Right forelimb (tissue), 1 donor: ENCODE measurements around the gene DPP4.
"Not testable (repeated sequence)": the region's sequence is repeated elsewhere in the genome, so short reads cannot be mapped to it uniquely, and the experiment has no call there.

Experiments used
- DNase-seq: peaks from one replicate; pipeline ENCODE4 v3.0.0-alpha.2; 2018

Gene DPP4

GRCh38 chr2:162056796-162057399, 17.1 kb downstream of the DPP4 start:
- no peak for DNase-seq

DNA sequence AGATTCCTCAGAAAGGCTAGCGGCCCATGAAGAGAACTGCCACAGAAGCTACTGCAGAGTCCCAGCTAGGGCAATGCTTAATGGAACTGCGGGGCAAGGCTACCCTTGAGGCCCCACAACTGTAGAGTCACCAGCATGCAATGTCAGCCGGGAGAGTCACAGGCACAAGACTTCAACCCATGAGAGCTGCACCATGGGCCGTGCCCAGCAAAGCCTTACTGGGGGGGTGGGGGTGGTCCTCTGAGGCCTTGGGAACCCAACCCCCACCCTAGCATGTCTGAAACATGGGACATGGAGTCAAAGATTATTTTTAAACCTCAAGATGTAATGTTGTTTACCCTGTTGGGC, 20.2 kb downstream of the DPP4 start:
- DNase-seq = no peak

DNA sequence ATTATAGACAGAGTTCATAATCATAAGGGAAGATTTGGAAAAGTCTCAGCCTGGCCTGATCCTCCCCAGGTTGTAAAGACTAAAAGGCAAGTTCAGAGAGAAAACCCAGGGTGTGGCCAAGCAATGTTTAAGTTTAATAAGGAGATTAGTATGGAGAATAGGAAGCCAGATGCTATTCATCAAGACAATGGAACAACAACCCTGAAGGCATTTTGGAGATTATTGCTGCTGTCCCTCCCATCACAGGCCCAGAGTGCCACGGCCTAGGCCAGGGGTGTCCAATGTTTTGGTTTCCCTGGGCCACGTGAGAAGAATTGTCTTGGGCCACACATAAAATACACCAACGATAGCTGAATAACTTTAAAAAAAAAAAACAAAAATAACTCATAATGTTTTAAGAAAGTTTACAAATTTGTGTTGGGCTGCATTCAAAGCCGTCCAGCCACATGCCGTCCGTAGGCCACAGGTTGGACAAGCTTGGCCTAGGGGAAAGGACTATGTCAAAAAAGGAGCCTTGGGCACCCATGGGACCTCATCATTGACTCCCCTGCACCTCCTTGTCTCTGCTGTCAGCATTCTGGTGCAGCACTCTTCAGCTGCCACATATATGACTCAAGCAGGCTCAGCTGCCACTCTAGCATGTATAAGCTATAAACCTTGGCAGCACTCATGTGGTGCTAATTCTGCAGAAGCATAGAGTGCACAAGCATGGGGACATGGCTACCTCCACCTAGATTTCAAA, 20.8 kb downstream of the DPP4 start:
- no peak for DNase-seq

DNA sequence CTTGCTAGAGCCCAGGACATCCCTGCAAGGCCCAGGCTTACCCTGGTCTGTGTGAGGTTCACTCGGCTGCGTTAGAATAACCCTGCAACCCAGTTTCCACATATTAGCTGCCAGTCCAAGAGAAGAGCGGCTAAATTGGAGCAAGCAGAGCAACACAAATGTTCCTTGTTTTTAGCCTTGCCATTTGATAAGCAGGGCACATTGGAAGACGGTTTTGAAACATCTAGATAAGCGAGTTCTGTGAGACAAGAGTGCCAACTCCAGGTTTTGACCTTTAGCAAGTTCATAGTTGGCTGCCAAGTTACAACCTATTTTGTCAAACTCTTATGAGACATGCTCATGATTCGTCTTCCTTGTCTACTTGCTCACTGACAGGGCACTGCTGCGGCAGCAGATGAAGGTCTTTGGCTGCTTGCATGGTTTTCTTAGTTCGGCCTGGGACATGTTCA, 23.5 kb downstream of the DPP4 start:
- DNase-seq = no peak

GRCh38 chr2:162049089-162049488, 24.9 kb downstream of the DPP4 start:
- not testable (repeated sequence) for DNase-seq

DNA sequence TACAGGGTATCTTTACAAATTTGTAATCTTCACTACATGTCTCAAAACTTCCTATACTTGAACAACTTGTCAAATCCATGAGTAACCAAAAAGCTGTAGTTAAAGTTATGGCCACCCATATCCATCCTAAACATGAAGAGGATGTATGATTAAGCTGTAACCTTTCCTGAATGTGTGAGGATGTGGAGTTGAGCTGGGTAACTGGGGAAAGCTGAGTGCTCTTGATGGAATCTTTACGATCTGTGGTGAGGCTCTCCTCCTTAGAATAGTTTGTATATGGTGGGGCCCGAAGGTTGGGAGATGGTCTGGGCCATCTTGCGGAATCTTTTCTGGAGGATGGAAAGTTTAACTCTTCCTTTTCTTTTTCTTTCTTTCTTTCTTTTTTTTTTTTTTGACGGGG, 29.4 kb downstream of the DPP4 start:
- DNase-seq = no peak

DNA sequence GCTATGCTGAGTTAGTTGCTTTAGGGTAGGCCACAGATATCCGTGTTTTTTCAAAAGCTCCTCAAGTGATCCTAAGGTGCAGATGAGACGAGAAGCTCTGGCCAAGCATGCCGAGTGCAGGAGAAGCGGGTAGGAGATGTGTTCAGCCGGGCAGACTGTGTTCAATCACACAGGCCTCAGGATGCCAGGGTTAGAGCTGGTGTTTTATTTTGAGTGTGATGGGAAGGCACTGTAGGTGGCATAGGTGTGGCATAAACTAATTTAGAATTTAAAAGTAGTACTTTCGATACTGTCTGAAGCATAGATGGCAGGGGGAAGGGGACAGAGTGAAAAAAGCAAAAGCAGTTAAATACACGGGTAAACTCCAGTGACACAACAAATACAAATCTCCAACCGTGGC, 30.9 kb downstream of the DPP4 start:
- no peak for DNase-seq

DNA sequence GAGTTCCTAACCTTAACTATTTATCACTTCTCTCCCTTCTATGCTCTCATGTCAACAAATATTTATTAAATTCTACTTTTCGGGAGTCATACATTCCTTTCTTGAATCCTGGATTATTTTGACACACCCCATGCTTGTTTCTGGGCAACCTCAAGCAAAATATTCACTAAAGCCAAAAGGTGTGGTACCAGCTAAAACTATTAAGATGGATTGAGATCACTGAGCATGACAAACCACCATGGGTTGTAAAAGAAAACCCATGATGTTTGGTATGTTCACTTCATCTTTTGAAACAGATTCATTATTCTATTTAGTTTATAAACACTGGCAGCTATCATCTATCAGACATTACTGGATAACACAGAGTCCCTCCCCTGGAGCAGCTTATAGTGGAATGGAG, 32.5 kb downstream of the DPP4 start:
- no peak for DNase-seq

DNA sequence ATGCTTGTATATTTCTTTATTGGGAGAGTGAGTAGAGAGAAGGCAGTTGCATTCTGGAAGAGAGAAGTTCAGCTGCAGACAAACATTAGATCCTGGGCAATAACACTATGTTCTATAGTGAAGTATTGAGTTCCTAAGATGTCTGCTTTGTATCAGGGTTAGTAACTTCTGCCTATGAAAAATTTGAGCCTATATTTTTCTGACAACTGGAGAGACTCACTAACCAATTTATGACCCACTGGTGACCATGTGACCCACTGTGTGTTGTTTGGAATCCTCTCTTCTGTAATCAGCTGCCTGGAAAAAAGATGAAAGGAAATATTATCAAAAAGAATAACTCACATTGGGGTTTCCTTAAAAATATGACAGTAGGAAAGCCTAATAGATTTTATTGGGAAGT, 35.3 kb downstream of the DPP4 start:
- no peak for DNase-seq

- DNase-seq = no peak
Measured at GRCh38 chr2:162037886-162038285, 36.1 kb downstream of the DPP4 start.

GRCh38 chr2:162037028-162037795, 36.8 kb downstream of the DPP4 start:
- no peak for DNase-seq

DNA sequence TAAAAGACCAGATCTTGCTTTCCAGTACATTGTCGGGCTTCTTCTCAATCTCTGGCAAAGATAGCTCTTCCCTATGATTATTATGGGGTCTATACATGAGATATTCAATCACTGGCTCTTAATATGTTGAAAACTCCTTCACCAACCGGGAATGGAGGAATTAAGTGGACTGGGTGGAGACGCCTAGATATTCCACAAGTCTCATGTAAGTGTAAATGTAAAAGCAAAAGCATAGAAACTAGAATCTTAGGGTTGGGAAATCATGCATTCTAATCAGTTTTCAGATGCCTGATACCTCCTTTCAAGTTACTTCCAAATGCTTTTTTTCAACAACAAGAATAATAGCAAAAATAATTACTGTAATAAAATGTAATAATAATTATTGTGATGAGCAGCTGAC, 38.0 kb downstream of the DPP4 start:
- no peak for DNase-seq

- DNase-seq = no peak
Measured at GRCh38 chr2:162030363-162031190, 43.4 kb downstream of the DPP4 start.

DNA sequence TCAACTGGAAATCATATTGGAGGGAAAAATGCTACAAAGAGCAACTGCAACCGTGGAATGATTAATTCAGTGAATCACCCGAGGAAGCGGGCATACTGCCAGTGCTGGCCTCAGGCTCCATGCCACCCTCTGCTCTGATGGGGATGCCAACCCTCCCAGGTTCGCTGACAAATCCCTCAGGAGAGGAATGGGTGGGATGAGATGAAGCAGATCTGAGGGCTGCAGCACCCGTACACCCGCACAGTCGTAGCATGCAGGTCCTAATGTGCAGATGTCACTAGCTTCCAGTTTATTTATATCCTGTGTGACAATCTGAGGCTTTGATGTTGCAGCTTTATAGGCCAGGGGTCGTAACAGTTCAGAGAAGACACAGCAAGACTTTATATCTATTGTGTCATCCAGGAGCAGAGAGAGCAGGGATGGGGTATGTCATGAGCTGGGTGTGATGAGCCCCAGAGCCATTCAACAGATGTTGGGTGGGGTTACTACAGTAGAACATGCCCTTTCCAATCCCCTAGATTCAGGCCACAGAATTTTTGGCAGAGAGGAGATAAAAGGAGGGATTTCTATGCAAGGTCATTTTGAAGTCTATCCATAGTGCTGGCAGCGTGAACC, 44.6 kb downstream of the DPP4 start:
- DNase-seq = no peak

GRCh38 chr2:162028511-162028910, 45.5 kb downstream of the DPP4 start:
- DNase-seq = no peak

DNA sequence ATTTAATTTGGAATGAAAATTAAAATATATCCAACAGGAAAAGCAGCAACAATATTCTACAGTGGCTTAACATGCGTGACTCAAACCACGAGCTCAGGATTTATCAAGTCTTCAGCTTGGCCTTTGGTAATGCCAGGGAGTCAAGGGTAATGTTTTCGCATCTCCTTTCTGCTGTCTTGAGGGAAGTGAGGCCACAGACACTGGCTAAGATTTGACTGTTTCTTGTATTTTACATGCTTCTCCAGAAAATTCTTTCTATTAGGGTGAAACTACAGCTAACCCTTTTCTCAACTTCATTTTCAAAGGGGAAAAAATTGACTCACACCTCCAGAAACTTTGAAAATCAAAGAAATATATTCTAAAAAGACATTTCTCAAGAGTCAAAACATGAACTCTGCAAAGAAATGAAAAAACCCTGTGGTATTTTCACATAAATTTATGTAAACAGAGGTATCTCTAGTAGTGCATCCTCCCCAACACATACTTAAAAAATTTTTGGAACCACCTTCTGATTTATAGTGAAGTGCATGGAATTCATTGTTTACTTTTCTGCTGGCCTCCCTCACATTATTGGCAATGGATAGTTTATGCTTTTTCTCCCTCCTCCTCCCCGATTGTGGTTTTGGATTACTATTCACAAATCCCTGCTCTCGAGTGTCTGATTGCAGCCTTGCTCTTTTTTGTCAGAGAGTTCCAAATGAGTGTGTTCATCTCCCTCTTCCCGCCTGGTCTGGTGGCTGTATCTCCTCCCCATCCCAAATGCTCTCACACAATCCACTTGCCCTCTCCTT, 48.7 kb downstream of the DPP4 start:
- no peak for DNase-seq

DNA sequence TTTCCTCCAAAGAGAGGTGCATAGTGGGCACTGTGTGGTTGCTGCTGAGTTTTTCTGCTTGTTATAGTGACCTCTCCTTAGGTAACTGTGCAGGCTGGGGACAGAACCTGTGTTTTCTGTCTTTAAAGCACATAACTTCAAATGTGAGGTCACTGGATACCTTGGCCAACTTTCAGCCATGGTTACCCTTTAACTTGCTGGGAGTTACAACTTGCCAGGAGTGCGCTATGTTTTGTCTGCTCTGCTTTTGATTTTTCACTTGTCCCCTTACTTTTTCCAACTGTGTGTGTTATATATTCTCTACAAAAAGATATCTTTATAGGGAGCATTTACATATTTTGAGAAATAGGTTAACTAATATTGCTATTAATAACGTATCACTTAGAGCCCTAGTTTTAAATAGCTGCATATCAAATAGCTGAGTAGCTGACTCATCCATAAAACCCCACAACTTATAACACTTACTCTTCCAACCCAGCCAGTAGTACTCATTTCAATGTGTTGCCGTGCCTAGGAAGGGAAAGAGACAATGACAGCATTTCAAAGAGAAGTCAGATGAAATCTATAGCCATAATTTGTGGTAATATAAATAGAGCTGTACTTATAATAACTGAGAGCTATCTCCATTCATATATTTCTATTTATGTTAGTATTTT, 51.6 kb downstream of the DPP4 start:
- DNase-seq = no peak

- no peak for DNase-seq
Measured at GRCh38 chr2:162021516-162022058, 52.4 kb downstream of the DPP4 start.

DNA sequence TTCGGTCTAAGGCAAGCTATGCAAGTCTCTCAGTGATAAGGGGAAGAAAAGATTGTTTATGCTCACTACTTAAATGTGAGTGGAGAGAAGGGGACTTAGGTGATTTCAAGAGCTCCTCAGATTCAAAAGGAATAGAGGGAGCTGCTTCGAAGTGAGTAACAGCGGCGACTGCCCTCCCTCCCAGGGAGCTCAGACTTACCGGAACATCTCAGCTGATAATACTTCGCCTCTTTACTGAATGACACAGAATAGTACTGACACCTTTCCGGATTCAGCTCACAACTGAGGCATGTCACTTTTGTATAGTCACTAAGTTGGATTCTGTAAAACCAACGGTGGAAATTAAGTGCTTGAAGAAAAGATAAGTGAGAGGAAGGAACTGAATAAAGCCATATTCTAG, 55.5 kb downstream of the DPP4 start:
- DNase-seq = no peak

- DNase-seq = no peak
Measured at GRCh38 chr2:162017233-162017632, 56.8 kb downstream of the DPP4 start.

DNA sequence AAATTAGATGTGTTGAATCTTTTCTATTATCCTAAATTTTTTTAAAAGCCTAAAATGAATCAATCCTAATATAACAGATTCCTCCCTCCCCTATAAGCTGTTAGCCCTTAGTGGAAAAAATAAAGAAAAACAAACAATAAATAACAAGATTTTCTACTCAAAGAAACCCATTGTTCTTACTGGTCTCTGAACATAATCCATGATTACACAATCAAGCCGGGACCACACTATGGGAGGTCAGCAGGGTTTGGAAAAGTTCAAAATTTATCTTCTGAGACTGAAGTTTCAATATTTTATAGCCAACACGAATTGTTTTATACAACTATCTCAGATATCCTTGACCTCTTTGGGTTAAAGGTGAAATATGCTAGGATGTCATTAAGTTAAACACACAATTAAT, 57.9 kb downstream of the DPP4 start:
- DNase-seq = no peak
